Measurements from ENCODE around the gene EIF3M. TPM values are rescaled to one million over a fixed set of nuclear protein-coding genes. Genes with fewer than 3 reads are reported as not detected.

The EIF3M gene
- total and polyA plus RNA-seq, 2 of the 8 experiments (the other 6 are each of a cell fraction or from before 2014, with no cell fraction given), result 302 to 444 TPM

- DNase-seq (ENCODE audit: low read depth in 1 of 2, low spot score in 2 of 2) (no peak), FAIRE-seq (no peak)
- no peaks in the 10 kb centered on the region for H3K23me2 ChIP-seq (ENCODE audit: low read depth, low read length)
- no peak overlapping the region for H4K5ac ChIP-seq (ENCODE audit: insufficient read length, low read depth, low read length)
- H3K79me1 ChIP-seq (ENCODE audit: low read depth, low read length), result no peaks in the 10 kb centered on the region
- H2AFZ ChIP-seq (ENCODE audit: low read length), result no peak overlapping the region
- H3K23ac ChIP-seq (ENCODE audit: insufficient read length), result no peak overlapping the region
- H3K36me3 ChIP-seq (ENCODE audit: control insufficient read depth in 2 of 4, insufficient read depth in 4 of 4, low read length in 3 of 4), result no peaks in the 10 kb centered on the region
- H3K4me1 ChIP-seq (replicated peaks in 1 of 4; ENCODE audit: control insufficient read depth in 3 of 4, insufficient read depth in 4 of 4, low read length in 3 of 4), result no peaks in the 10 kb centered on the region
- H3K56ac ChIP-seq (replicated peaks; ENCODE audit: insufficient read length, low read depth, low read length), result no peak overlapping the region
- no peak overlapping the region for H3K18ac ChIP-seq (ENCODE audit: extremely low read depth, low read length)
- H2BK5ac ChIP-seq (ENCODE audit: low read depth, low read length), result no peak overlapping the region
- no peak overlapping the region for H3K14ac ChIP-seq (ENCODE audit: insufficient read length)
- H3K79me2 ChIP-seq (ENCODE audit: control insufficient read depth in 1 of 2, insufficient read depth in 2 of 2, low read length in 2 of 2), result no peaks in the 10 kb centered on the region
- no peak overlapping the region for H4K8ac ChIP-seq (ENCODE audit: extremely low read depth, insufficient read depth, low read length)
- H4K91ac ChIP-seq (replicated peaks; ENCODE audit: insufficient read length, low read length), result no peak overlapping the region
- TF ChIP-seq PHF8 (conservative IDR thresholded peaks at IDR 0.05; ENCODE audit: low read depth, low read length), result no peak
- TF ChIP-seq RNF2 (IDR thresholded peaks at IDR 0.05; ENCODE audit: borderline replicate concordance, low read depth, low read length, missing control alignments, poor library complexity, severe bottlenecking), result no peak
- no peak for TF ChIP-seq TEAD4 (IDR thresholded peaks at IDR 0.05; ENCODE audit: low read depth, low read length)
- TF ChIP-seq ATF2 (IDR thresholded peaks at IDR 0.05; ENCODE audit: low read length), result no peak
- POLR2A ChIA-PET (ENCODE audit: partially characterized antibody), result no interaction called here
- no peak overlapping the region for H2BK12ac ChIP-seq (ENCODE audit: low read depth, low read length)
- no peak overlapping the region for H3K27ac ChIP-seq (ENCODE audit: low read depth, low read length)
- H3K4me3 ChIP-seq (ENCODE audit: extremely low read depth in 1 of 4, insufficient read depth in 2 of 4, low read depth in 3 of 4, low read length in 4 of 4), result no peak overlapping the region
- WGBS, 2 experiments (ENCODE audit: extremely low coverage in 1 of 2, insufficient coverage in 1 of 2, insufficient read length in 1 of 2, insufficient replicate concordance in 2 of 2, low coverage in 1 of 2, low lambda C conversion rate in 2 of 2, missing lambda C conversion rate in 1 of 2), result 94% methylated on average over 4 of the region's 4 CpGs; no CpG with 5 or more reads in 1 of the 2 experiments
- H3K9ac ChIP-seq (replicated peaks in 1 of 4; ENCODE audit: extremely low read depth in 1 of 4, low read depth in 3 of 4, low read length in 3 of 4), result no peak overlapping the region
- H3K4me2 ChIP-seq (ENCODE audit: insufficient read depth in 1 of 2, low read depth in 2 of 2, low read length in 2 of 2), result no peak overlapping the region
- no peak overlapping the region for H2BK120ac ChIP-seq (replicated peaks; ENCODE audit: low read depth, low read length)
- H2AK5ac ChIP-seq (ENCODE audit: low read depth, low read length), result no peak overlapping the region
- H3K9me3 ChIP-seq (ENCODE audit: insufficient read depth in 2 of 2, low read depth in 1 of 2, low read length in 1 of 2), result no peaks in the 10 kb centered on the region; a peak in 1 of 4 replicates
- H2BK20ac ChIP-seq (ENCODE audit: low read length), result no peak overlapping the region
- H3K27me3 ChIP-seq (replicated peaks in 1 of 4; ENCODE audit: control insufficient read depth in 3 of 4, extremely low read depth in 1 of 4, insufficient read depth in 3 of 4, low read length in 3 of 4), result no peaks in the 10 kb centered on the region
- CTCF ChIA-PET (ENCODE audit: partially characterized antibody), result interaction anchor here (0.7 to 1.9 kb wide), 3 partner anchors 8 to 109 kb away, joined by 3 to 7 read pairs (median 3); no protein-coding TSS in a partner anchor
- H4K20me1 ChIP-seq (replicated peaks in 1 of 2; ENCODE audit: control insufficient read depth in 1 of 2, insufficient read depth in 2 of 2, low read length in 2 of 2), result no peaks in the 10 kb centered on the region
- H2BK15ac ChIP-seq (ENCODE audit: low read length), result no peak overlapping the region
- no peak overlapping the region for H3K4ac ChIP-seq (replicated peaks; ENCODE audit: insufficient read length, low read depth, low read length)
Measured at GRCh38 chr11:32550207-32550606, 33.4 kb upstream of the EIF3M start.

All from H1 (cell line).